ENCODE data around the gene TUBB2A.

TUBB2A gene

DNA sequence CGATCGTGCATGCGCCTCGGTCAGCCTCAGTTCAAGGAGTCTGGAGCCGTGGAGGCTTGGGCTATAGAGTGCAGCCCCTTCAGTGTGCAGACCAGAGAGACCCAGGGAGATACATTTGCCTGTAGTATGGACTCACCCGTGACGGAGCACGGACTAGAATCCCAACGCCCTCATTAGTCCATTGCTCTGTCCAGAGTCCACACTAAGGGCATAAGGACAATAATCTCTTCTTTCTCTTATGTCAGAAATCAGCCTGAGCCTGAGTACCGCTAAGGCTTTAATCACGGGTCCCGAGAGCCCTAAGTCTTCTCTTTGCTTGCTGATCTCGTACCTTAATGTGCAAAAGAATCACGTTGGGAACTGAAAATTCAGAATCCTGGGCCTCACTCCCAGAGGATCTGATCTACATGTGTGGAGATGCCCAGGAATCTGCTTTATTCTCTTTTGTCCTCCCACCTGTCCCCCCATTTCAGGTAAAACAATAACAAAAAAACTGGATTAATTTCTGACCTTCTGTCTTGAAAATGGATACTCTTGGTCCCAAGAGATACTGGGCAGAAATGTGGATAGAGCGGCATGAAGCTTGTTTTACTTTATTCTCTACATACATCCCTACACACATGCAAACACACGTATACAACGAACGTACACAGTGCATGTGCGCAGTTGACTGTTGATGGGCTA lies 38.2 kb downstream of the TUBB2A start:
- CTCF ChIA-PET: interaction anchor here (0.6 to 1.0 kb wide), 2 partner anchors 38 to 77 kb away, joined by 3 to 5 read pairs; partner anchors contain the start of gene TUBB2A

DNA sequence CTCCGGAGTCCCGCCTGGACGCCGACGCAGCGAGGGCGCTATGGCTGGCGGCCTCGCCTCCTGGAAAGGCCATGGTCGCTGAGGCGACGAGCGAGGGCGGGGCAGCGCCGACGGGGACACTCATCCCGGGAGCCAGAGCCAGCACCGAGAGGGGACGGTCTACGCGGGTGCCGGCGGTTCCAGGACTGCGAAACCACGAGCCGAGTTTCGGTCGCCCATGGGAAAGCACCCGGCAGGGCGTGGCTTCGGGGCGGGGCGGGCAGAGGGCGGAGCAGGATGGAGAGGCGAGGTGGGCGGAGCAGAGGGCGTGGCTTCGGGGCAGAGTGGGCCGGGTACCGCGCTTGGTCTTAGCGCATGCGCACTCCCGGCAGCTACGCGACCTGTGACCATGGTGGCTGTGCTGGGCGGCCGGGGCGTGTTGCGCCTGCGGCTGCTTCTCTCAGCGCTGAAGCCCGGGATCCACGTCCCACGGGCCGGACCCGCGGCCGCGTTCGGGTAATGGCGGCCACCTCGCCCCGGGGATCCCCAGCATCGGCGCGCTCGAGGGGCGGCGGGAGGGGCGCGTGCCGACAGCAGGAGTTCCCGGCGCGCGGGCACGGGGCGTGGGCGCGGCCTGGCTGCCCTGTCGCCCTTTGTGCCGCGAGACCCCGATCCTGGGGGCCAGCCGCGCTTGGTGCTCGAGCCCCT lies 38.8 kb downstream of the TUBB2A start, which contains the start of gene BPHL:
TSS of gene BPHL (plus strand) at position 359 of the 687 bp plus-strand sequence. CDS start at position 389, 30 bp downstream.
- ChIA-PET CTCF (no interaction called here), POLR2A (interaction anchor here (0.5 to 1.8 kb wide), 11 partner anchors 9 to 141 kb away, joined by 3 to 9 read pairs (median 3); partner anchors contain the start of gene PSMG4)
- DNase-seq (ENCODE audit: extremely low spot score): peak; percentile 100
- TF ChIP-seq CTBP1 (IDR thresholded peaks at IDR 0.05; ENCODE audit: borderline replicate concordance): no peak
- TF ChIP-seq, protein P1, sequence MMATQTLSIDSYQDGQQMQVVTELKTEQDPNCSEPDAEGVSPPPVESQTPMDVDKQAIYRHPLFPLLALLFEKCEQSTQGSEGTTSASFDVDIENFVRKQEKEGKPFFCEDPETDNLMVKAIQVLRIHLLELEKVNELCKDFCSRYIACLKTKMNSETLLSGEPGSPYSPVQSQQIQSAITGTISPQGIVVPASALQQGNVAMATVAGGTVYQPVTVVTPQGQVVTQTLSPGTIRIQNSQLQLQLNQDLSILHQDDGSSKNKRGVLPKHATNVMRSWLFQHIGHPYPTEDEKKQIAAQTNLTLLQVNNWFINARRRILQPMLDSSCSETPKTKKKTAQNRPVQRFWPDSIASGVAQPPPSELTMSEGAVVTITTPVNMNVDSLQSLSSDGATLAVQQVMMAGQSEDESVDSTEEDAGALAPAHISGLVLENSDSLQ (IDR thresholded peaks at IDR 0.05): no peak
- no peak for TF ChIP-seq SP1 (IDR thresholded peaks at IDR 0.05)
- TF ChIP-seq FOXA1 (IDR thresholded peaks at IDR 0.05): no peak
- peak; percentile 84 for TF ChIP-seq L3MBTL2 (conservative IDR thresholded peaks at IDR 0.05)
- TF ChIP-seq ELF4 (IDR thresholded peaks at IDR 0.05): no peak
- TF ChIP-seq TARDBP (IDR thresholded peaks at IDR 0.05): no peak
- TF ChIP-seq ARNT (IDR thresholded peaks at IDR 0.05): no peak
- 0 out of 2 replicates have a peak, but pooled peaks have one; percentile 77 for TF ChIP-seq HDGF (IDR thresholded peaks at IDR 0.05; ENCODE audit: borderline replicate concordance)
- no peak for TF ChIP-seq SUZ12 (IDR thresholded peaks at IDR 0.05)
- no peak for TF ChIP-seq FOXK2 (IDR thresholded peaks at IDR 0.05)

More for the DNA sequence above, 38.2 kb downstream of the TUBB2A start:
- POLR2A ChIA-PET: interaction anchor here (0.9 to 1.8 kb wide), 5 partner anchors 15 to 132 kb away, joined by 3 to 9 read pairs (median 4); no protein-coding TSS in a partner anchor
- DNase-seq (ENCODE audit: extremely low spot score): peak; percentile 42
- no peak for TF ChIP-seq HDGF (IDR thresholded peaks at IDR 0.05; ENCODE audit: borderline replicate concordance)
- TF ChIP-seq BHLHE40 (IDR thresholded peaks at IDR 0.05; ENCODE audit: borderline replicate concordance): no peak
- no peak for TF ChIP-seq ZNF384 (IDR thresholded peaks at IDR 0.05)
- TF ChIP-seq CTBP1 (IDR thresholded peaks at IDR 0.05; ENCODE audit: borderline replicate concordance): no peak
- TF ChIP-seq, protein P1 (IDR thresholded peaks at IDR 0.05): no peak
- no peak for TF ChIP-seq SUZ12 (IDR thresholded peaks at IDR 0.05)
- no peak for TF ChIP-seq SP1 (IDR thresholded peaks at IDR 0.05)
- TF ChIP-seq L3MBTL2 (conservative IDR thresholded peaks at IDR 0.05): no peak
- no peak for TF ChIP-seq TARDBP (IDR thresholded peaks at IDR 0.05)
- TF ChIP-seq FOXK2 (IDR thresholded peaks at IDR 0.05): no peak
- no peak for TF ChIP-seq FOXA1 (IDR thresholded peaks at IDR 0.05)
- no peak for TF ChIP-seq NFRKB (IDR thresholded peaks at IDR 0.05)
- no peak for TF ChIP-seq ARNT (IDR thresholded peaks at IDR 0.05)
- no peak for TF ChIP-seq ELF4 (IDR thresholded peaks at IDR 0.05)
- TF ChIP-seq LEF1 (IDR thresholded peaks at IDR 0.05; ENCODE audit: borderline replicate concordance): no peak
- no peak for TF ChIP-seq FOXM1 (IDR thresholded peaks at IDR 0.05; ENCODE audit: borderline replicate concordance)

DNA sequence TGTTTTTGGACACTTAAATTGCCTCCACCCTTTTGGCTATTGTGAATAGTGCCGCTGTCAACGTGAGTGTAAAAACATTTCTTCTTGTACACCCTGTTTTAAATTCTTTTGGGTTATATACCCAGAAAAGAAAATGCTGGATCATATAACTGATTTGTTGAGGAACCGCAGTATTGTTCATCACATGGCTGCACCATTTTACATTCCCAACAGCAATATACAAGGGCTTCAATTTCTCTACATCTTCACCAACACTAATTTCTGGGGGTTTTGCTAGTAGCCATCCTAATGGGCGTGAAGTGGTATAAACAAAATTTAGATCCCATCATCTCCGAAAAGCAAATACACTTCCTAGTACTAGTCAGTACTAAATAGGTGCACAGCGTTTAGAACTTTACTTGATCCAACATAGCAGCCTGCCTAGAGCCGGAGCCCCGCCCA lies 39.4 kb downstream of the TUBB2A start:
- CTCF ChIA-PET: no interaction called here
- POLR2A ChIA-PET: interaction anchor here (0.5 to 1.8 kb wide), 11 partner anchors 9 to 141 kb away, joined by 3 to 9 read pairs (median 3); partner anchors contain the start of gene PSMG4
- TF ChIP-seq LEF1 (IDR thresholded peaks at IDR 0.05; ENCODE audit: borderline replicate concordance) (no peak), FOXM1 (IDR thresholded peaks at IDR 0.05; ENCODE audit: borderline replicate concordance) (no peak), TARDBP (IDR thresholded peaks at IDR 0.05) (no peak), ARNT (IDR thresholded peaks at IDR 0.05) (no peak), ZNF384 (IDR thresholded peaks at IDR 0.05) (no peak), L3MBTL2 (conservative IDR thresholded peaks at IDR 0.05) (no peak), BHLHE40 (IDR thresholded peaks at IDR 0.05; ENCODE audit: borderline replicate concordance) (no peak), ELF4 (IDR thresholded peaks at IDR 0.05) (no peak), HDGF (IDR thresholded peaks at IDR 0.05; ENCODE audit: borderline replicate concordance) (no peak), FOXK2 (IDR thresholded peaks at IDR 0.05) (no peak)
- TF ChIP-seq, protein P1 (IDR thresholded peaks at IDR 0.05): no peak
- no peak for DNase-seq (ENCODE audit: extremely low spot score)

- ChIA-PET CTCF (no interaction called here), POLR2A (no interaction called here)
- TF ChIP-seq FOXM1 (IDR thresholded peaks at IDR 0.05; ENCODE audit: borderline replicate concordance): no peak
- TF ChIP-seq L3MBTL2 (conservative IDR thresholded peaks at IDR 0.05): no peak
- TF ChIP-seq SUZ12 (IDR thresholded peaks at IDR 0.05): no peak
- TF ChIP-seq HDGF (IDR thresholded peaks at IDR 0.05; ENCODE audit: borderline replicate concordance): no peak
- TF ChIP-seq TARDBP (IDR thresholded peaks at IDR 0.05): no peak
- TF ChIP-seq CTBP1 (IDR thresholded peaks at IDR 0.05; ENCODE audit: borderline replicate concordance): no peak
- TF ChIP-seq FOXK2 (IDR thresholded peaks at IDR 0.05): no peak
- no peak for TF ChIP-seq ZNF384 (IDR thresholded peaks at IDR 0.05)
- TF ChIP-seq SP1 (IDR thresholded peaks at IDR 0.05): no peak
- DNase-seq (ENCODE audit: extremely low spot score): no peak
These were observed 43.0 kb downstream of the TUBB2A start for GRCh38 chr6:3114377-3114776.

DNA sequence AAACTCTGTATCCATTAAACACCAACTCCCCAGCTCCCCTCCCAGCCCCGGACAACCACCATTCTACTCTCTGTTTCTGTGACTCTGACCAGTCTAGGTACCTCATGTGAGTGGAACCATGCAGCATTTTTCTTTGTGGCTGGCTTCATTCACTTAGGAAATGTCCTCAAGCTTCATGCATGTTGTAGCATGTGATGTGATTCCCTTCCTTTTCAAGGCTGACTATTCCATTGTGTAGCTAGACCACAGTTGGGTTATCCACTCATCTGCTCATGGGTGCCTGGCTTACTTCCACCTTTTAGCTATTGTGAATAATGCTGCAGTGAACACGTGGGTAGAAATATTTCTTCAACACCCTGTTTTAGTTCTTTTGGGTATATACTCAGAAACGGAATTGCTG lies 47.6 kb downstream of the TUBB2A start:
- ChIA-PET POLR2A (interaction anchor here (1.2 kb wide), 1 partner anchor 9 kb away, joined by 3 read pairs; the partner anchor contains the start of gene BPHL), CTCF (interaction anchor here (0.6 kb wide), 1 partner anchor 247 kb away, joined by 8 read pairs; no protein-coding TSS in a partner anchor)
- TF ChIP-seq CTBP1 (IDR thresholded peaks at IDR 0.05; ENCODE audit: borderline replicate concordance) (no peak), ELF4 (IDR thresholded peaks at IDR 0.05) (no peak), SP1 (IDR thresholded peaks at IDR 0.05) (no peak), ZNF384 (IDR thresholded peaks at IDR 0.05) (no peak), LEF1 (IDR thresholded peaks at IDR 0.05; ENCODE audit: borderline replicate concordance) (no peak), NFRKB (IDR thresholded peaks at IDR 0.05) (no peak), TARDBP (IDR thresholded peaks at IDR 0.05) (no peak), FOXK2 (IDR thresholded peaks at IDR 0.05) (no peak), SUZ12 (IDR thresholded peaks at IDR 0.05) (no peak)
- TF ChIP-seq, protein P1 (IDR thresholded peaks at IDR 0.05): no peak
- DNase-seq (ENCODE audit: extremely low spot score): no peak

Data from HEK293T (cell line).